H54 (cell line): Measurements from ENCODE around the gene SLC17A4.
A peak's percentile ranks its signal among the peaks of the same experiment; 100 is the strongest.

Source experiments
- DNase-seq: peaks from one replicate; pipeline ENCODE4 v3.0.0; 2011; ENCODE audit warnings: low spot score, mixed read lengths; ENCODE audit not compliant: insufficient read length
- FAIRE-seq: peaks from 3 replicates; lab custom pipeline; 2011; peaks lifted over from hg19 to GRCh38; lab: Jason Lieb, UNC
- POLR2A ChIP-seq: IDR thresholded peaks from 2 replicates; pipeline ENCODE4 v1.6.1; 2011; ENCODE audit warnings: low read depth, mild to moderate bottlenecking, low read length

SLC17A4 gene

GRCh38 chr6:25768566-25768965 lies 14.0 kb downstream of the SLC17A4 start:
- no peak for TF ChIP-seq POLR2A
- DNase-seq = no peak
- no peak for FAIRE-seq

- FAIRE-seq (no peak), DNase-seq (no peak)
- no peak for TF ChIP-seq POLR2A
These were observed 15.4 kb downstream of the SLC17A4 start for GRCh38 chr6:25769983-25770382.

- DNase-seq = no peak
- no peak for TF ChIP-seq POLR2A
- FAIRE-seq = no peak
These were observed 19.7 kb downstream of the SLC17A4 start for GRCh38 chr6:25774120-25774715.

- no peak for TF ChIP-seq POLR2A
- DNase-seq (no peak), FAIRE-seq (no peak)
These were observed 22.5 kb downstream of the SLC17A4 start for GRCh38 chr6:25777031-25777430.

- no peak for DNase-seq
- FAIRE-seq = no peak
- no peak for TF ChIP-seq POLR2A
These were observed 23.5 kb downstream of the SLC17A4 start for GRCh38 chr6:25777856-25778649.

- FAIRE-seq = no peak
- TF ChIP-seq POLR2A = no peak
These were observed 26.6 kb downstream of the SLC17A4 start for GRCh38 chr6:25781134-25781533.

GRCh38 chr6:25787428-25787827 lies 32.9 kb downstream of the SLC17A4 start:
- FAIRE-seq (no peak), DNase-seq (no peak)
- TF ChIP-seq POLR2A = no peak

More at GRCh38 chr6:25781134-25781533, 26.6 kb downstream of the SLC17A4 start:
- no peak for DNase-seq

GRCh38 chr6:25788305-25788922 lies 33.9 kb downstream of the SLC17A4 start:
- DNase-seq (peak; percentile 25), FAIRE-seq (peak; percentile 23)
- no peak for TF ChIP-seq POLR2A

GRCh38 chr6:25789475-25789874 lies 34.9 kb downstream of the SLC17A4 start:
- DNase-seq (no peak), FAIRE-seq (no peak)
- TF ChIP-seq POLR2A = no peak

GRCh38 chr6:25792016-25792415 lies 37.5 kb downstream of the SLC17A4 start:
- no peak for FAIRE-seq
- no peak for TF ChIP-seq POLR2A

GRCh38 chr6:25793970-25794369 lies 39.4 kb downstream of the SLC17A4 start:
- no peak for DNase-seq
- FAIRE-seq = no peak
- no peak for TF ChIP-seq POLR2A

More at GRCh38 chr6:25792016-25792415, 37.5 kb downstream of the SLC17A4 start:
- DNase-seq = no peak

GRCh38 chr6:25794784-25795183 lies 40.2 kb downstream of the SLC17A4 start:
- FAIRE-seq = no peak
- DNase-seq = no peak
- no peak for TF ChIP-seq POLR2A

GRCh38 chr6:25801436-25801835 lies 46.9 kb downstream of the SLC17A4 start:
- FAIRE-seq = no peak
- no peak for DNase-seq
- TF ChIP-seq POLR2A = no peak

- TF ChIP-seq POLR2A = no peak
- DNase-seq = no peak
- FAIRE-seq = no peak
These were observed 50.3 kb downstream of the SLC17A4 start for GRCh38 chr6:25804804-25805203.
